Activated CD4-positive, alpha-beta T cell treated with anti-CD3 and anti-CD28 coated beads, Interleukin-2, amount 50 U/mL, for 1 hour (primary cell): ENCODE measurements around the gene DENND6B.

ENCODE experiments used
- DNase-seq: peaks from one replicate; pipeline ENCODE4 v3.0.0-alpha.2; 2020

Gene DENND6B

GRCh38 chr22:50302041-50302541 lies 24.7 kb downstream of the DENND6B start:
- no peak for DNase-seq

GRCh38 chr22:50301581-50301991 lies 25.2 kb downstream of the DENND6B start:
- no peak for DNase-seq

GRCh38 chr22:50300620-50301257 lies 26.1 kb downstream of the DENND6B start:
- no peak for DNase-seq

- no peak for DNase-seq
These were observed 26.8 kb downstream of the DENND6B start for GRCh38 chr22:50299785-50300619.

GRCh38 chr22:50298937-50299784 lies 27.7 kb downstream of the DENND6B start:
- DNase-seq = no peak

- DNase-seq = no peak
These were observed 28.6 kb downstream of the DENND6B start for GRCh38 chr22:50298266-50298637.

- DNase-seq = no peak
These were observed 29.1 kb downstream of the DENND6B start for GRCh38 chr22:50297510-50298265.

- DNase-seq = no peak
These were observed 29.9 kb downstream of the DENND6B start for GRCh38 chr22:50296658-50297490.

GRCh38 chr22:50294319-50294656 lies 32.5 kb downstream of the DENND6B start:
- no peak for DNase-seq

GRCh38 chr22:50293441-50294318 lies 33.1 kb downstream of the DENND6B start:
- DNase-seq = no peak

- DNase-seq = no peak
These were observed 34.0 kb downstream of the DENND6B start for GRCh38 chr22:50292643-50293440.

- DNase-seq = no peak
These were observed 36.7 kb downstream of the DENND6B start for GRCh38 chr22:50289942-50290630.

GRCh38 chr22:50289151-50289941 lies 37.5 kb downstream of the DENND6B start:
- DNase-seq = no peak

GRCh38 chr22:50287731-50288130 lies 39.1 kb downstream of the DENND6B start:
- no peak for DNase-seq

GRCh38 chr22:50286701-50287318 lies 40.0 kb downstream of the DENND6B start:
- DNase-seq = no peak

GRCh38 chr22:50286275-50286674 lies 40.5 kb downstream of the DENND6B start:
- no peak for DNase-seq

- no peak for DNase-seq
These were observed 41.1 kb downstream of the DENND6B start for GRCh38 chr22:50285568-50286229.
